Endothelial cell of umbilical vein (primary cell): ENCODE results near the gene AIG1. TPM values are rescaled to one million over a fixed set of nuclear protein-coding genes. Genes with fewer than 3 reads are reported as not detected.
"Not testable (repeated sequence)": the region's sequence is repeated elsewhere in the genome, so short reads cannot be mapped to it uniquely, and the experiment has no call there.

Experiments
- BruUV-seq: library from RNA; stranded (reverse); fragments of 400-500 nt; replicated peaks from 2 replicates; lab custom pipeline; 2021; lab: Mats Ljungman, UMichigan
- CTCF ChIA-PET: fragments of 300-600, 350-600 bp; sonication (Branson Sonifier 250); formaldehyde crosslinking; loops from one replicate; lab custom pipeline; 2021; ENCODE audit warnings: antibody characterized with exemption, inconsistent platforms; lab: Charles Lee
- POLR2A ChIA-PET: fragments of 300-600, 350-600 bp; sonication (Branson Sonifier 250); formaldehyde crosslinking; loops from one replicate; lab custom pipeline; 2021; ENCODE audit warnings: antibody characterized with exemption, inconsistent platforms; lab: Charles Lee
- DNase-seq: peaks from one replicate; pipeline ENCODE4 v3.0.0-alpha.2; 2011; ENCODE audit warnings: low read depth, low spot score
- FAIRE-seq: peaks from 2 replicates; lab custom pipeline; 2011; peaks lifted over from hg19 to GRCh38; lab: Jason Lieb, UNC
- H2AFZ ChIP-seq: 2 replicates; pipeline ENCODE4 v1.6.0; 2012; ENCODE audit warnings: low read depth, low read length, control low read depth, inconsistent platforms
- H3K27ac ChIP-seq: 2 replicates; pipeline ENCODE4 v1.5.1; 2011; ENCODE audit warnings: low read depth, mild to moderate bottlenecking, control low read depth, low read length, moderate library complexity; ENCODE audit not compliant: insufficient read depth
- H3K27me3 ChIP-seq, 2 experiments: 2 replicates each; pipeline versions ENCODE4 v1.6.0 to v1.6.1; 2011; ENCODE audit warnings: low read length in 2 of 2, mixed read lengths in 1 of 2; ENCODE audit not compliant: control insufficient read depth in 2 of 2, insufficient read depth in 2 of 2
- H3K36me3 ChIP-seq, 2 experiments: 2 replicates in 1 of 2; 3 replicates in 1 of 2; pipeline ENCODE4 v1.5.1; 2011; ENCODE audit warnings: low read length in 2 of 2, mild to moderate bottlenecking in 1 of 2, moderate library complexity in 1 of 2; ENCODE audit not compliant: control insufficient read depth in 2 of 2, insufficient read depth in 2 of 2; ENCODE audit errors: extremely low read depth in 1 of 2
- H3K4me1 ChIP-seq: 3 replicates; pipeline ENCODE4 v1.5.1; 2011; ENCODE audit warnings: mild to moderate bottlenecking, low read length; ENCODE audit not compliant: control insufficient read depth, insufficient read depth; ENCODE audit errors: extremely low read depth
- H3K4me2 ChIP-seq: 2 replicates; pipeline ENCODE4 v1.6.1; 2011; ENCODE audit warnings: low read length, control low read depth, mixed read lengths; ENCODE audit not compliant: insufficient read depth
- H3K4me3 ChIP-seq, 3 experiments: fragments of 200-600 bp in 1 of 3; sonication (generic), shearing (Covaris generic) in 1 of 3; replicated peaks in 1 of 3; 2 replicates each; pipeline ENCODE4 v1.5.1; 2011 to 2016; ENCODE audit warnings: control low read depth in 3 of 3, low read length in 3 of 3, mild to moderate bottlenecking in 2 of 3, inconsistent platforms in 1 of 3, low read depth in 1 of 3, moderate library complexity in 1 of 3; ENCODE audit not compliant: insufficient read depth in 1 of 3
- H3K79me2 ChIP-seq: 2 replicates; pipeline ENCODE4 v1.6.0; 2012; ENCODE audit warnings: low read length, inconsistent platforms; ENCODE audit not compliant: control insufficient read depth, insufficient read depth
- H3K9ac ChIP-seq: replicated peaks from 2 replicates; pipeline ENCODE3; 2011; ENCODE audit warnings: low read length, control low read depth; ENCODE audit not compliant: insufficient read depth; ENCODE audit errors: extremely low read depth
- H3K9me1 ChIP-seq: replicated peaks from 3 replicates; pipeline ENCODE4 v1.6.0; 2011; ENCODE audit warnings: mild to moderate bottlenecking, low read length; ENCODE audit not compliant: control insufficient read depth, insufficient read depth; ENCODE audit errors: extremely low read depth
- H3K9me3 ChIP-seq: replicated peaks from 2 replicates; pipeline ENCODE4 v1.5.1; 2012; ENCODE audit warnings: low read length, inconsistent platforms; ENCODE audit not compliant: control insufficient read depth, insufficient read depth
- H4K20me1 ChIP-seq: replicated peaks from 2 replicates; pipeline ENCODE3; 2011; ENCODE audit warnings: mild to moderate bottlenecking, low read length; ENCODE audit not compliant: control insufficient read depth, insufficient read depth; ENCODE audit errors: extremely low read depth
- EZH2 ChIP-seq: IDR thresholded peaks from 2 replicates; pipeline ENCODE4 v1.6.1; 2012; ENCODE audit warnings: borderline replicate concordance, low read depth, mild to moderate bottlenecking, moderate library complexity, low read length, inconsistent platforms; ENCODE audit not compliant: severe bottlenecking
- FOS ChIP-seq: IDR thresholded peaks from 2 replicates; pipeline ENCODE4 v1.6.1; 2011; ENCODE audit warnings: mild to moderate bottlenecking, low read length, moderate library complexity, borderline replicate concordance; ENCODE audit not compliant: insufficient read depth
- GATA2 ChIP-seq: IDR thresholded peaks from 2 replicates; pipeline ENCODE4 v1.7.0; 2011; ENCODE audit warnings: low read depth, mild to moderate bottlenecking, moderate library complexity, mixed read lengths, low read length; ENCODE audit not compliant: insufficient read length, insufficient read depth
- JUN ChIP-seq: IDR thresholded peaks from 2 replicates; pipeline ENCODE4 v1.6.1; 2011; ENCODE audit warnings: borderline replicate concordance, low read depth; ENCODE audit not compliant: insufficient read length, insufficient read depth
- MYC ChIP-seq: IDR thresholded peaks from one replicate; pipeline ENCODE4 v1.6.1; 2011; ENCODE audit warnings: mild to moderate bottlenecking, low read depth, low read length
- POLR2A ChIP-seq: IDR thresholded peaks from 2 replicates; pipeline ENCODE4 v1.6.1; 2012; ENCODE audit warnings: low read depth, mild to moderate bottlenecking, control low read depth, low read length
- POLR2AphosphoS5 ChIP-seq: IDR thresholded peaks from 2 replicates; pipeline ENCODE4 v1.6.1; 2012; ENCODE audit warnings: low read depth, mild to moderate bottlenecking, control low read depth, low read length, moderate library complexity; ENCODE audit not compliant: insufficient read depth
- dilution Hi-C: fragments of 300-500 bp; cut with MboI; formaldehyde crosslinking; loops from one replicate; pipeline ENCODE4 v1.15.0; 2019; ENCODE audit warnings: low sequenced_read_pairs; ENCODE audit not compliant: extremely low pct_ligation_motif_present
- intact Hi-C: fragments of 100-400 bp; cut with micrococcal nuclease; formaldehyde crosslinking; loops from one replicate; pipeline ENCODE4 v1.10.0; 2022
- polyA plus RNA-seq, 4 experiments: library from polyadenylated mRNA; depleted of rRNA in 3 of 4; stranded (reverse) in 3 of 4; unstranded in 1 of 4; fragments of >200 nt; gene quantifications; 2 replicates each; pipeline versions ENCODE4 v1.2.1 to v1.2.3, GENCODE V29; 2011 to 2012; ENCODE audit warnings: missing spikeins in 1 of 4
- total RNA-seq: library from RNA; stranded (reverse); gene quantifications from 2 replicates; pipeline ENCODE4 v1.2.3, GENCODE V29; 2021
- TF ChIP-seq, protein P1 (sequence below), 2 donors: IDR thresholded peaks; 1 replicate in 1 of 2; 2 replicates in 1 of 2; pipeline ENCODE4 v1.5.1; 2011; ENCODE audit warnings: low read length in 2 of 2, mild to moderate bottlenecking in 2 of 2, moderate library complexity in 2 of 2, control low read depth in 1 of 2, inconsistent platforms in 1 of 2, low read depth in 1 of 2; ENCODE audit not compliant: insufficient read depth in 1 of 2; ENCODE audit errors: extremely low read depth in 1 of 2
- TF ChIP-seq, protein P2 (sequence below): IDR thresholded peaks from 2 replicates; pipeline ENCODE4 v1.6.1; 2011; ENCODE audit not compliant: insufficient read depth, insufficient read length

AIG1 gene
- total and polyA plus RNA-seq, 2 donors (not counting 3 experiments of a cell fraction or from before 2014, with no cell fraction given), result 17.7 to 22.7 TPM

DNA sequence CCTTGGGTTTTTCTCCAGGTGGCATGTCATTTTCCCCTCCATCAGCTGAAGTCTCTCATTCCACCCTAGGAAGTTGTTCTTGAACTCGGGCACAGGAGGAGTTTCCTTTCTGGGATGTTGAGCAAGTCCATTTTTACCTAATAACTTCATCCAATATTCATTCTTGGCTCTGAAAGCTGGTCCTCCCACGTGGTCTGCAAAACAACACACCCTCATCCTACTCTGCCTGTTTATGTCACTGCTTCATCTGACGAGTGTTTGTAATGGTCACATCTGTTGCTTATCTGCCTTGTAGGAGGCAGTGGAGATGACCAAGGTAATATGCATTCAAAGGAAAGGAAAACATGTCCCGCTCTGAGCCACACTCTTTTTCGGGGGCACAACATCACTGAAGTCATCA lies 41.7 kb upstream of the AIG1 start:
- no peak overlapping the region for H3K4me2 ChIP-seq
- BruUV-seq, result no TSS peak
- FAIRE-seq, result no peak
- no peaks in the 10 kb centered on the region for H3K79me2 ChIP-seq
- no peaks in the 10 kb centered on the region for H3K9me3 ChIP-seq
- no peaks in the 10 kb centered on the region for H3K27me3 ChIP-seq
- POLR2A ChIA-PET, result no interaction called here
- TF ChIP-seq EZH2 (no peak), POLR2A (no peak), POLR2AphosphoS5 (no peak), JUN (no peak), GATA2 (no peak), FOS (no peak), MYC (no peak)
- TF ChIP-seq, protein P1, sequence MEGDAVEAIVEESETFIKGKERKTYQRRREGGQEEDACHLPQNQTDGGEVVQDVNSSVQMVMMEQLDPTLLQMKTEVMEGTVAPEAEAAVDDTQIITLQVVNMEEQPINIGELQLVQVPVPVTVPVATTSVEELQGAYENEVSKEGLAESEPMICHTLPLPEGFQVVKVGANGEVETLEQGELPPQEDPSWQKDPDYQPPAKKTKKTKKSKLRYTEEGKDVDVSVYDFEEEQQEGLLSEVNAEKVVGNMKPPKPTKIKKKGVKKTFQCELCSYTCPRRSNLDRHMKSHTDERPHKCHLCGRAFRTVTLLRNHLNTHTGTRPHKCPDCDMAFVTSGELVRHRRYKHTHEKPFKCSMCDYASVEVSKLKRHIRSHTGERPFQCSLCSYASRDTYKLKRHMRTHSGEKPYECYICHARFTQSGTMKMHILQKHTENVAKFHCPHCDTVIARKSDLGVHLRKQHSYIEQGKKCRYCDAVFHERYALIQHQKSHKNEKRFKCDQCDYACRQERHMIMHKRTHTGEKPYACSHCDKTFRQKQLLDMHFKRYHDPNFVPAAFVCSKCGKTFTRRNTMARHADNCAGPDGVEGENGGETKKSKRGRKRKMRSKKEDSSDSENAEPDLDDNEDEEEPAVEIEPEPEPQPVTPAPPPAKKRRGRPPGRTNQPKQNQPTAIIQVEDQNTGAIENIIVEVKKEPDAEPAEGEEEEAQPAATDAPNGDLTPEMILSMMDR (IDR thresholded peaks at IDR 0.05; ENCODE audit: extremely low read depth in 1 of 2, insufficient read depth in 1 of 2, low read depth in 1 of 2, low read length in 2 of 2), result no peak
- TF ChIP-seq, protein P2, sequence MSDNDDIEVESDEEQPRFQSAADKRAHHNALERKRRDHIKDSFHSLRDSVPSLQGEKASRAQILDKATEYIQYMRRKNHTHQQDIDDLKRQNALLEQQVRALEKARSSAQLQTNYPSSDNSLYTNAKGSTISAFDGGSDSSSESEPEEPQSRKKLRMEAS, result no peak
- H3K4me3 ChIP-seq, result no peak overlapping the region
- H3K9ac ChIP-seq, result no peak overlapping the region
- CTCF ChIA-PET, result interaction anchor here (1.0 to 1.3 kb wide), 2 partner anchors 8 to 12 kb away, joined by 3 to 4 read pairs; no protein-coding TSS in a partner anchor
- H3K36me3 ChIP-seq, result no peaks in the 10 kb centered on the region
- no peak for DNase-seq
- H3K9me1 ChIP-seq, result no peaks in the 10 kb centered on the region
- dilution Hi-C loops (no loop called here), intact Hi-C loops (no loop called here)
- no peak overlapping the region for H3K27ac ChIP-seq
- no peaks in the 10 kb centered on the region for H3K4me1 ChIP-seq
- H2AFZ ChIP-seq, result no peak overlapping the region
- H4K20me1 ChIP-seq, result no peaks in the 10 kb centered on the region

DNA sequence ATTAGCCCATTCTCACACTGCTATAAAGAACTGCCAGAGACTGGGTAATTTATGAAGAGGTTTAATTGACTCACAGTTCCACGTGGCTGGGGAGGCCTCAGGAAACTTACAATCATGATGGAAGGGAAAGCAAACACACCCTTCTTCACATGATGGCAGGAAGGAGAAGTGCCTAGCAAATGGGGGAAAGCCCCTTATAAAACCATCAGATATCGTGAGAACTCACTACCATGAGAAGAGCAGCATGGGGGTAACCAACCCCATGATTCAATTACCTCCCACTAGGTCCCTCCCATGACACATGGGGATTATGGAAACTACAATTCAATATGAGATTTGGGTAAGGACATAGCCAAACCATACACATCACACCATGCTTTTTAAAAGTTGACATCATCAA lies 39.8 kb upstream of the AIG1 start:
- POLR2A ChIA-PET, DNase-seq, H4K20me1 ChIP-seq, H3K4me2 ChIP-seq, H3K27me3 ChIP-seq, H3K27ac ChIP-seq, CTCF ChIA-PET, H3K4me1 ChIP-seq, H3K79me2 ChIP-seq, BruUV-seq, H3K9me1 ChIP-seq, H3K4me3 ChIP-seq, H3K9ac ChIP-seq, H2AFZ ChIP-seq, FAIRE-seq, H3K36me3 ChIP-seq, H3K9me3 ChIP-seq, dilution Hi-C loops: not testable (repeated sequence)
- intact Hi-C loops, result loop anchor here (10.0 kb wide), 1 partner anchor 546 kb away; no protein-coding TSS in a partner anchor
